ENCODE results near the gene PRR33.

PRR33 gene

GRCh38 chr11:1892116-1892515 lies 421 bp upstream of the PRR33 start:
- WGBS: 88% methylated on average over 7 of the region's 7 CpGs
- H3K9me3 ChIP-seq (ENCODE audit: control insufficient read depth, low read length): no peaks in the 10 kb centered on the region
- H3K27ac ChIP-seq (ENCODE audit: low read length, poor library complexity, severe bottlenecking): no peak overlapping the region
- H3K4me2 ChIP-seq (ENCODE audit: low read length, poor library complexity, severe bottlenecking): no peak overlapping the region
- H2BK15ac ChIP-seq (ENCODE audit: low read depth, poor library complexity, severe bottlenecking): no peak overlapping the region
- H2BK5ac ChIP-seq (ENCODE audit: low read depth, low read length, poor library complexity, severe bottlenecking): no peak overlapping the region
- no peak overlapping the region for H4K91ac ChIP-seq (ENCODE audit: low read length)
- H3K27me3 ChIP-seq (ENCODE audit: control insufficient read depth in 1 of 2, insufficient read depth in 1 of 2, low read length in 2 of 2): peaks cover 11 to 13% of the 10 kb centered on the region in 2 experiments
- no peak overlapping the region for H2AK5ac ChIP-seq (ENCODE audit: low read length, severe bottlenecking)
- no peak overlapping the region for H3K14ac ChIP-seq (ENCODE audit: low read length in 2 of 2)
- H3K4me1 ChIP-seq (ENCODE audit: control insufficient read depth, insufficient read depth, low read depth, low read length): no peaks in the 10 kb centered on the region
- H4K8ac ChIP-seq (ENCODE audit: low read length): no peak overlapping the region
- no peak overlapping the region for H2AFZ ChIP-seq (ENCODE audit: low read depth, low read length)
- DNase-seq: no peak
- H3K4ac ChIP-seq (ENCODE audit: low read depth in 1 of 2, low read length in 2 of 2): no peak overlapping the region
- H3K4me3 ChIP-seq (ENCODE audit: insufficient read depth in 1 of 2, low read depth in 1 of 2, low read length in 2 of 2): no peak overlapping the region
- H3K18ac ChIP-seq (ENCODE audit: low read depth in 1 of 2, low read length in 2 of 2): no peak overlapping the region
- no peak overlapping the region for H3K9ac ChIP-seq (ENCODE audit: low read length)
- no peak overlapping the region for H2BK120ac ChIP-seq (ENCODE audit: low read depth, low read length)
- H2BK12ac ChIP-seq (ENCODE audit: low read length in 2 of 2): no peak overlapping the region
- H3K23ac ChIP-seq (ENCODE audit: low read length in 2 of 2): no peak overlapping the region
- peaks cover 7 to 25% of the 10 kb centered on the region in 2 experiments for H3K36me3 ChIP-seq (ENCODE audit: control insufficient read depth in 1 of 2, insufficient read depth in 2 of 2, low read depth in 1 of 2, low read length in 2 of 2)
- H3K79me1 ChIP-seq (replicated peaks; ENCODE audit: low read length, poor library complexity, severe bottlenecking): no peaks in the 10 kb centered on the region

GRCh38 chr11:1890856-1891830 lies 552 bp downstream of the PRR33 start:
- WGBS: 96% methylated on average over 33 of the region's 34 CpGs
- no peak overlapping the region for H4K8ac ChIP-seq (ENCODE audit: low read length)
- no peak overlapping the region for H3K27ac ChIP-seq (ENCODE audit: low read length, poor library complexity, severe bottlenecking)

GRCh38 chr11:1889941-1890855 lies 1.5 kb downstream of the PRR33 start:
- no peak overlapping the region for H3K27ac ChIP-seq (ENCODE audit: low read length, poor library complexity, severe bottlenecking)
- H4K91ac ChIP-seq (ENCODE audit: low read length): no peak overlapping the region
- DNase-seq: no peak
- WGBS: 92% methylated on average over 33 of the region's 33 CpGs
- H3K4me3 ChIP-seq (ENCODE audit: insufficient read depth in 1 of 2, low read depth in 1 of 2, low read length in 2 of 2): no peak overlapping the region
- H2AFZ ChIP-seq (ENCODE audit: low read depth, low read length): no peak overlapping the region
- no peak overlapping the region for H4K8ac ChIP-seq (ENCODE audit: low read length)
- H2BK15ac ChIP-seq (ENCODE audit: low read depth, poor library complexity, severe bottlenecking): no peak overlapping the region
- H2BK12ac ChIP-seq (ENCODE audit: low read length in 2 of 2): no peak overlapping the region
- no peak overlapping the region for H3K23ac ChIP-seq (ENCODE audit: low read length in 2 of 2)
- H3K14ac ChIP-seq (ENCODE audit: low read length in 2 of 2): no peak overlapping the region
- no peak overlapping the region for H2BK120ac ChIP-seq (ENCODE audit: low read depth, low read length)
- H3K36me3 ChIP-seq (ENCODE audit: control insufficient read depth in 1 of 2, insufficient read depth in 2 of 2, low read depth in 1 of 2, low read length in 2 of 2): peaks cover 7 to 45% of the 10 kb centered on the region in 2 experiments
- no peak overlapping the region for H2AK5ac ChIP-seq (ENCODE audit: low read length, severe bottlenecking)
- no peak overlapping the region for H2BK5ac ChIP-seq (ENCODE audit: low read depth, low read length, poor library complexity, severe bottlenecking)
- H3K4me1 ChIP-seq (ENCODE audit: control insufficient read depth, insufficient read depth, low read depth, low read length): no peaks in the 10 kb centered on the region
- no peaks in the 10 kb centered on the region for H3K79me1 ChIP-seq (replicated peaks; ENCODE audit: low read length, poor library complexity, severe bottlenecking)
- H3K4me2 ChIP-seq (ENCODE audit: low read length, poor library complexity, severe bottlenecking): no peak overlapping the region
- no peaks in the 10 kb centered on the region for H3K9me3 ChIP-seq (ENCODE audit: control insufficient read depth, low read length)
- H3K4ac ChIP-seq (ENCODE audit: low read depth in 1 of 2, low read length in 2 of 2): no peak overlapping the region
- no peaks in the 10 kb centered on the region for H3K27me3 ChIP-seq (ENCODE audit: control insufficient read depth in 1 of 2, insufficient read depth in 1 of 2, low read length in 2 of 2)
- H3K18ac ChIP-seq (ENCODE audit: low read depth in 1 of 2, low read length in 2 of 2): no peak overlapping the region
- H3K9ac ChIP-seq (ENCODE audit: low read length): no peak overlapping the region

More at GRCh38 chr11:1890856-1891830, 552 bp downstream of the PRR33 start:
- DNase-seq: no peak
- Histone ChIP-seq H2BK120ac (ENCODE audit: low read depth, low read length) (no peak overlapping the region), H2BK15ac (ENCODE audit: low read depth, poor library complexity, severe bottlenecking) (peak overlapping the region; percentile 9), H3K14ac (ENCODE audit: low read length in 2 of 2) (no peak overlapping the region), H2AFZ (ENCODE audit: low read depth, low read length) (no peak overlapping the region), H3K79me1 (replicated peaks; ENCODE audit: low read length, poor library complexity, severe bottlenecking) (no peaks in the 10 kb centered on the region), H3K9me3 (ENCODE audit: control insufficient read depth, low read length) (no peaks in the 10 kb centered on the region), H3K4me3 (ENCODE audit: insufficient read depth in 1 of 2, low read depth in 1 of 2, low read length in 2 of 2) (no peak overlapping the region), H3K36me3 (ENCODE audit: control insufficient read depth in 1 of 2, insufficient read depth in 2 of 2, low read depth in 1 of 2, low read length in 2 of 2) (peaks cover 7 to 35% of the 10 kb centered on the region in 2 experiments), H3K27me3 (ENCODE audit: control insufficient read depth in 1 of 2, insufficient read depth in 1 of 2, low read length in 2 of 2) (peaks cover 4% of the 10 kb centered on the region in 2 experiments), H4K91ac (ENCODE audit: low read length) (no peak overlapping the region), H2BK12ac (ENCODE audit: low read length in 2 of 2) (no peak overlapping the region), H3K4ac (ENCODE audit: low read depth in 1 of 2, low read length in 2 of 2) (no peak overlapping the region), H3K4me1 (ENCODE audit: control insufficient read depth, insufficient read depth, low read depth, low read length) (no peaks in the 10 kb centered on the region), H3K4me2 (ENCODE audit: low read length, poor library complexity, severe bottlenecking) (no peak overlapping the region), H2BK5ac (ENCODE audit: low read depth, low read length, poor library complexity, severe bottlenecking) (no peak overlapping the region), H3K18ac (ENCODE audit: low read depth in 1 of 2, low read length in 2 of 2) (no peak overlapping the region), H3K9ac (ENCODE audit: low read length) (no peak overlapping the region), H2AK5ac (ENCODE audit: low read length, severe bottlenecking) (no peak overlapping the region), H3K23ac (ENCODE audit: low read length in 2 of 2) (no peak overlapping the region)

Measured in mesenchymal stem cell (in vitro differentiated cells and primary cell).